CD4-positive, alpha-beta T cell treated with Interleukin-6 at 100 ng/mL for 8 hours (primary cell): Measurements from ENCODE around the gene AHSP.
"Not testable (repeated sequence)": the region's sequence is repeated elsewhere in the genome, so short reads cannot be mapped to it uniquely, and the experiment has no call there.

ENCODE experiments used
- DNase-seq: peaks from one replicate; pipeline ENCODE4 v3.0.0-alpha.2; 2020; ENCODE audit warnings: mixed read lengths, low spot score

AHSP gene

GRCh38 chr16:31531096-31531495 is 3.4 kb downstream of the AHSP start:
- no peak for DNase-seq

- DNase-seq: no peak
These were observed 4.4 kb downstream of the AHSP start for GRCh38 chr16:31532120-31532519.

- no peak for DNase-seq
These were observed 5.2 kb downstream of the AHSP start for GRCh38 chr16:31532896-31533295.

- no peak for DNase-seq
These were observed 8.0 kb downstream of the AHSP start for GRCh38 chr16:31535737-31536136.

- DNase-seq: no peak
These were observed 9.2 kb downstream of the AHSP start for GRCh38 chr16:31536804-31537361.

GRCh38 chr16:31537362-31538242 is 9.9 kb downstream of the AHSP start:
- DNase-seq: no peak

- DNase-seq: not testable (repeated sequence)
These were observed 10.5 kb downstream of the AHSP start for GRCh38 chr16:31538243-31538598.

GRCh38 chr16:31539762-31540161 is 12.1 kb downstream of the AHSP start:
- not testable (repeated sequence) for DNase-seq

GRCh38 chr16:31542763-31543162 is 15.1 kb downstream of the AHSP start:
- DNase-seq: no peak

GRCh38 chr16:31561426-31562233 is 33.9 kb downstream of the AHSP start:
- DNase-seq: no peak

- no peak for DNase-seq
These were observed 41.1 kb downstream of the AHSP start for GRCh38 chr16:31568577-31569359.

- DNase-seq: no peak
These were observed 41.6 kb downstream of the AHSP start for GRCh38 chr16:31569360-31569717.

GRCh38 chr16:31572821-31573220 is 45.1 kb downstream of the AHSP start:
- DNase-seq: no peak

- not testable (repeated sequence) for DNase-seq
These were observed 46.5 kb downstream of the AHSP start for GRCh38 chr16:31574159-31574558.

GRCh38 chr16:31577411-31577810 is 49.7 kb downstream of the AHSP start:
- no peak for DNase-seq
